Prostate gland (tissue), 2 donors: ENCODE measurements around the gene C11orf21. TPM values are rescaled to one million over a fixed set of nuclear protein-coding genes. Genes with fewer than 3 reads are reported as not detected.

Source experiments
- DNase-seq: peaks from one replicate; pipeline ENCODE4 v3.0.0-alpha.2; 2019; ENCODE audit warnings: low spot score
- H3K27ac ChIP-seq, 2 donors: fragments of 200-600 bp; sonication (generic); 2 replicates each; pipeline ENCODE4 v1.5.1; 2017 to 2019
- H3K27me3 ChIP-seq: fragments of 200-600 bp; sonication (generic); replicated peaks from 2 replicates; pipeline ENCODE4 v1.5.1; 2019; ENCODE audit not compliant: insufficient read depth
- H3K36me3 ChIP-seq, 2 donors: fragments of 200-600 bp; sonication (generic); 1 replicate in 1 of 2; 2 replicates in 1 of 2; pipeline versions ENCODE4 v1.5.1 to v1.8.1; 2017 to 2019
- H3K4me1 ChIP-seq: fragments of 200-600 bp; sonication (generic); replicated peaks from 2 replicates; pipeline ENCODE4 v1.5.1; 2019
- H3K4me3 ChIP-seq, 2 donors: fragments of 200-600 bp; sonication (generic); 2 replicates each; pipeline ENCODE4 v1.5.1; 2017 to 2019
- H3K9me3 ChIP-seq: fragments of 200-600 bp; sonication (generic); 2 replicates; pipeline ENCODE4 v1.5.1; 2017
- CTCF ChIP-seq, 4 experiments: fragments of 200-600 bp in 2 of 4; fragments of 450-650 bp in 2 of 4; sonication (generic) in 2 of 4; IDR thresholded peaks; 1 replicate in 3 of 4; 2 replicates in 1 of 4; pipeline ENCODE4 v1.5.1; 2016 to 2019; ENCODE audit warnings: antibody characterized with exemption in 4 of 4, mild to moderate bottlenecking in 2 of 4, moderate library complexity in 2 of 4
- POLR2A ChIP-seq: fragments of 450-650 bp; IDR thresholded peaks from one replicate; pipeline ENCODE4 v1.6.1; 2016; ENCODE audit warnings: antibody characterized with exemption, mild to moderate bottlenecking
- POLR2AphosphoS5 ChIP-seq: sonication (generic); formaldehyde crosslinking; IDR thresholded peaks from one replicate; pipeline ENCODE4 v1.6.1; 2017; ENCODE audit warnings: antibody characterized with exemption
- WGBS: methylation state at CpG from one replicate; pipeline ENCODE4 v1.1.5; 2018; 5-methylcytosine and 5-hydroxymethylcytosine counted together
- intact Hi-C: fragments of 100-400 bp; cut with DNase I; formaldehyde crosslinking; loops from one replicate; pipeline ENCODE4 v1.14.2; 2022
- total RNA-seq, 2 donors: library from RNA; depleted of rRNA; stranded (reverse); fragments of >200 nt; gene quantifications; one replicate each; pipeline ENCODE4 v1.1.0, GENCODE V29; 2016

The C11orf21 gene
- total RNA-seq, 2 donors from 2014 or later: 0.85 TPM; not detected in 1

- H3K36me3 ChIP-seq: no peaks in the 10 kb centered on the region
- no peak for DNase-seq
- H3K27ac ChIP-seq: no peak overlapping the region
- H3K9me3 ChIP-seq: no peaks in the 10 kb centered on the region
- no peak overlapping the region for H3K4me3 ChIP-seq
- no peaks in the 10 kb centered on the region for H3K27me3 ChIP-seq
- TF ChIP-seq CTCF (IDR thresholded peaks at IDR 0.05) (no peak), POLR2AphosphoS5 (no peak), POLR2A (no peak)
- intact Hi-C loops: no loop called here
- WGBS: 85% methylated on average over 34 of the region's 34 CpGs
- peaks cover 8% of the 10 kb centered on the region for H3K4me1 ChIP-seq
These were observed 11.6 kb upstream of the C11orf21 start for GRCh38 chr11:2313051-2313951.

- DNase-seq: no peak
- 74% methylated on average over 22 of the region's 22 CpGs for WGBS
- TF ChIP-seq CTCF (IDR thresholded peaks at IDR 0.05) (no peak), POLR2A (no peak), POLR2AphosphoS5 (no peak)
- no peaks in the 10 kb centered on the region for H3K27me3 ChIP-seq
- H3K9me3 ChIP-seq: no peaks in the 10 kb centered on the region
- no peak overlapping the region for H3K4me3 ChIP-seq
- peaks cover 8% of the 10 kb centered on the region for H3K4me1 ChIP-seq
- H3K36me3 ChIP-seq: no peaks in the 10 kb centered on the region
- no peak overlapping the region for H3K27ac ChIP-seq
- intact Hi-C loops: no loop called here
These were observed 10.7 kb upstream of the C11orf21 start for GRCh38 chr11:2312232-2313042.

- DNase-seq: no peak
- 63% methylated on average over 21 of the region's 21 CpGs for WGBS
- TF ChIP-seq POLR2AphosphoS5: no peak
- TF ChIP-seq CTCF (IDR thresholded peaks at IDR 0.05): no peak
- no peak for TF ChIP-seq POLR2A
- intact Hi-C loops: loop anchor here (2.0 kb wide), 1 partner anchor 65 kb away; the partner anchor contains the start of gene CD81
- peaks cover 8% of the 10 kb centered on the region for H3K4me1 ChIP-seq
- no peaks in the 10 kb centered on the region for H3K27me3 ChIP-seq
- no peaks in the 10 kb centered on the region for H3K9me3 ChIP-seq
- H3K27ac ChIP-seq: no peak overlapping the region
- no peaks in the 10 kb centered on the region for H3K36me3 ChIP-seq
- H3K4me3 ChIP-seq: no peak overlapping the region
These were observed 9.8 kb upstream of the C11orf21 start for GRCh38 chr11:2311353-2312133.

GRCh38 chr11:2310786-2311352, 9.2 kb upstream of the C11orf21 start:
- H3K4me3 ChIP-seq: no peak overlapping the region
- H3K9me3 ChIP-seq: no peaks in the 10 kb centered on the region
- DNase-seq: no peak
- H3K27me3 ChIP-seq: no peaks in the 10 kb centered on the region
- no peak overlapping the region for H3K27ac ChIP-seq
- H3K4me1 ChIP-seq: peaks cover 8% of the 10 kb centered on the region
- H3K36me3 ChIP-seq: no peaks in the 10 kb centered on the region
- intact Hi-C loops: loop anchor here (2.0 kb wide), 1 partner anchor 66 kb away; the partner anchor contains the start of gene CD81
- WGBS: 82% methylated on average over 11 of the region's 16 CpGs
- no peak for TF ChIP-seq POLR2A
- TF ChIP-seq POLR2AphosphoS5: no peak
- no peak for TF ChIP-seq CTCF (IDR thresholded peaks at IDR 0.05)
